Umbilical cord (tissue), 2 donors: ENCODE measurements around the gene GSK3A. TPM values are rescaled to one million over a fixed set of nuclear protein-coding genes. Genes with fewer than 3 reads are reported as not detected.
"Not testable (repeated sequence)": the region's sequence is repeated elsewhere in the genome, so short reads cannot be mapped to it uniquely, and the experiment has no call there.

ENCODE experiments used
- DNase-seq: peaks from one replicate; pipeline ENCODE4 v3.0.0-alpha.2; 2015; ENCODE audit warnings: low spot score
- total RNA-seq: library from RNA; depleted of rRNA; stranded (reverse); fragments of >200 nt; gene quantifications from one replicate; pipeline ENCODE4 v1.2.3, GENCODE V29; 2014; ENCODE audit warnings: low replicate concordance; ENCODE audit not compliant: insufficient read depth

The GSK3A gene
- total RNA-seq, 1 donor from 2014 or later = 7.2 TPM

GRCh38 chr19:42268704-42269477 lies 26.5 kb upstream of the GSK3A start, which contains the start of gene CIC:
Gene CIC, plus strand, starts transcription at chr19:42269252. Its CDS starts 2,532 bp downstream, at chr19:42271784.
- DNase-seq = peak; percentile 100

DNA sequence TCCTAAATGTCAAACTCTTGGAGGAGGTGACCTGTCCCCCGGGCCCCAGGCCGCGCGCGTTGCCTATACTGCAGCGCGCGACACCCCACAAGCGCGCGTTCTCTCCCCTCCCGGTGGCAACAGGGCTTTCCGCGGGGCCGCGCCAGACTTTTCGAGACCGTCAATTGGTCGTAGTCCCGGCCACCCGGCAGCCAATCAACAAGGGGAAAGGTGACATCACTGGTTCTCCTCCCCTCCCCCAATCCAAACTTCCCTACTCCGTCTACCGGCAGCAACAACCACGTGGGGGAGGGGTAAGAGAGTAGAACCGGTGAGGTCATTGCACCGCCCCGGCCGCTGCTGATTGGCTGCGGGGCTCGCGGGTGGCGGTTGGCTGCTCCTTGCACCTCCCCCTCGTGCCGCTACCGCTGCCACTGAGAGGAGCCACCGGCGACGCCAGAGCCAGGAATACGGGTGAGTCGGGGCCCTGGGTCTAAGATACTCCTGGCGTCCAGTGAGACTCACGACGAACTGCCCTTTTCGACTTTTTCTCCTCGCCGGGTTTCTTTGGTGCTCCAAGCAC lies 25.8 kb upstream of the GSK3A start:
- peak; percentile 100 for DNase-seq

DNA sequence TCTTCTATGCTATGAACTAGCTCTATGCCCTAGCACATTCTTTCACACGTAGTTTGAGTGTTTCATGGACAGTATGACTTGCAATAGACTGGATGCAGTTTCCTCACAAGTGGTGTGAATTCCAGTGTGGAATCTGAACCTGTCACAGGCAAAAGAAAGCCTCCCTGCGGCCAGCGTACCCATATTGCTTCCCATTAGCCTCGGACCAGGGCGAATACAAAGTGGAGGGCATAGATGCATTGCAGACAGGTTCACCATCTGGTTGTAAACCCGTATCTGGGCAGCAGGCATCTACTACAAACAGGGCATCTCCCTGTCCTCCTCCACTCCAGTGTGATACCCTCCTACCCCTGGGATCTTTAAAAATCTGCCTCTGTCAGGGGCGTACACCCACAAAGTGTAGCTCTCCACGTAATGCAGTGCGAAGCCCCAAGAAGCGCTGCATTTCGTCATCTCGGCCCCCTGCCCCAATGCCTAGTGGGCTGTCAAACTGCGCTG lies 25.3 kb upstream of the GSK3A start:
- DNase-seq = no peak

DNA sequence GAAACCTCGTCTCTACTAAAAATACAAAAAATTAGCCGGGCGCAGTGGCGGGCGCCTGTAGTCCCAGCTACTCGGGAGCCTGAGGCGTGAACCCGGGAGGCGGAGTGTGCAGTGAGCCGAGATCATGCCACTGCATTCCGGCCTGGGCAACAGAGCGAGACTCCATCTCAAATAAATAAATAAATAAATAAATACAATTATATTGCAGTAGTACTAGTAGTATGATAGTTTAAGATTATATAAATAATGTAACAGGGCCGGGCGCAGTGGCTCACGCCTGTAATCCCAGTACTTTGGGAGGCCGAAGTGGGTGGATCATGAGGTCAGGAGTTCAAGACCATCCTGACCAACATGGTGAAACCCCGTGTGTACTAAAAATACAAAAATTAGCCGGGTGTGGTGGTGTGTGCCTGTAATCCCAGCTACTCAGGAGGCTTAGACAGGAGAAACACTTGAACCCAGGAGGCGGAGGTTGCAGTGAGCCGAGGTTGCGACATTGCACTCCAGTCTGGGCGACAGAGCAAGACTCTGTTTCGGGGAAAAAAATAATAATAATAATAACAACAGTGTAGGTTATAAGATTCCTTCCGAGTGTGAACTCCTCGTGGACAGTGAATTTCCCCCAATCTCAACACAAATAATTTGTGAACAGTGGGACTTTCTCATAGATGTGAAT lies 24.7 kb upstream of the GSK3A start:
- not testable (repeated sequence) for DNase-seq

DNA sequence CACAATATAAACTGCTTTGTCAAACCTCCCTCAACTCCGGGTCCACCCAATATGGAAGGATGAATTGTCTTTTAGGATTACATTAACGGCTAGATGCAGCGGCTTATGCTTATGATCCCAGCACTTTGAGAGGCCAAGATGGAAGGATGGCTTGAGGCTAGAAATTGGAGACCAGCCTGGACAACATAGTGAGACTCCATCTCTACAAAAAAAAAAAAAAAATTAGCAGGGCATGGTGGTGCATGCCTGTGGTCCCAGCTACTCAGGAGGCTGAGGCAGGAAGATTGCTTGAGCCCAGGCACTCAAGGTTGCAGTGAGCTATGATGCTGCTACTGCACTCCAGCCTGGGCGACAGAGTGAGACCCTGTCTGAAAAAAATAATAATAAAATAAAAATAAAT lies 23.7 kb upstream of the GSK3A start:
- DNase-seq = not testable (repeated sequence)

- DNase-seq = no peak
Measured at GRCh38 chr19:42261763-42262162, 19.4 kb upstream of the GSK3A start.

- not testable (repeated sequence) for DNase-seq
Measured at GRCh38 chr19:42257842-42258241, 15.4 kb upstream of the GSK3A start.

DNA sequence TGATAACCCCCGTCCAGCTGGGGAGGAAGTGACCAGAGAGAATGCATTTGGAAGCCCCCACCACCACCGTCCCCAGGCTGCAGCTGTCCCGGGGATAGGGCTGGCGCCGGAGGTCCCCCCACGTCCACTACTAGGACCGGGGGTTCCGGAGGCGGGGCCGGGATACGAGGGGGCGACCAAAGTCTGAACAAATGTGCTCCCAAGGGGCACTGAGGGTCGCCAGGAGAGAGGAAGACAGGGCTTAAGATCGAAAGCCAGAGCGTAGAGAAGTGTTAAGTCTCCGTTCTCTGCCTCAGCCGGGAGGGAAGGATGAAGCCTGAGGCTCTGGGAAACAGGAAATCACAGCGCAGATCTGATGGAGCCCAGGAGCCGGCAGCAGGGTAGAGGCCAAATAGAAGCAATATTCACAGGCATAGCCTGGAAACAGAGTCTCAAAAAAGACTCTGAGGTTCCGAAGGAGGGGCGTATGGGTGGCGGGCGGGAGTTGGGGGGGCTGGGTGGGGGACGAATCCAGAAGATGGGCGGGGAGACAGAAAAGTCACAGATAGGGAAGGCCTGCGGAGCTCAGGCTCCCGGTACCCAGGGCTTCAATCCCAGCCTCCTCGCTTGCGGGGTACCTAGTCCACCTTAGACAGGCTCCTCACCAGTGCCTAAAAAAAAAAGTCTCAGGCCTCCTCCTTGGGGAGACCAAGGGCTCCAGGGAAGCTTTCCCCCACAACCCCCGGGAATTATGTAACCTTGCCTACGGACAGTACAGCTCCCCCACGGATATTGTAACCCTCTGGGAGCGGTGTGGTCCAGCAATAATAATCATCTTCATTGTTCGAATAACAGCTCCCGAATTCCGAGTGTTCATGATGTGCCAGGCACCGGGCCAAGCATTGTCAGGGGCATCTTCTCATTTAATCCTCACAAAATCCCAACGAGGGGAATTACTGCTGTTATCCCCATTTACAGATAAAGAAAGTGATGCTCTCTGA lies 13.7 kb upstream of the GSK3A start:
- peak; percentile 81 for DNase-seq

DNA sequence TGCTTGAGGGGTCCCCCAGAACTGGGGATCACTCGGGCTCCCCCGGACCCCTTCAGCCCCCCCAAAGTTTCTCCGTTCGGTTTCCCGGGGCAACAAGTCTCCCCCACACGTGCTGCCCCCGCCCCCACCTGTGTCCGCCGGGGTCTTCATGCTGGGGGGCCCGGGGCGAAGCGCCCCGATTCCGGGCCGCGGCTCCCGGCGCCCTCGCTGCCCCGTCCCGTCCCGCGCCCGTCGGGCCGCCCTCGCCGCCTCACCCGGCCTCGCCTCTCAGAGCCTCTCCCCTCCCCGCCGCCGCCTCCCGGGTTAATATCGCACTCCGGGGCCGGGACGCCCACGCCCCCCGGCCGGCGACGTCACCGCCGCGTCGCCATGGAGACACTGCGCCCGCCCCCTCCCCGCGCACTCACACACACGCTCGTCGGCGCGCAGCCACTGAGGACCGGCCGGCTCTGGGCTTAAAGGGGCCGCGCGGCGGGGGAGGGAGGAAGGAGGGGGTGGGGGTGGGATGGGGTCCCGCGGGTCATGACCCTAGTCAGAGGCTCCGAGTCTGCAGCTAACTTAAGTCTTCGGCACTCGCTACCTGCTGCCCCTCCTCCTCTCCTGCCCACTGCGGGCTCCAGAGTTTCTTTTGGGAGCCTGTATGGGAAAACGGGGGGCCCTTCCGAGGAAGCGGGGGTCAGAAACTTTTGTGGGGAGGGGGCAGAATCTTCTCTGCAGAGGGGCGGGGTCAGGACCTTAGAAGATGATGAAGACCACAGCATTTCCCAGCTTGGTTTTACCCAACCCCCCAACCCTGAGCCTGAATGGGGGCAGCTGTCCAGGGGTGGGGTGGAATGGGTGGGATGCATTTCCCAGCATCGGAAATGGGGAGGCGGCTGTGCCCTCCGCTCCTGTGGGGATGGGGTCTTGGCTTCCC lies 12.7 kb upstream of the GSK3A start, which contains the start of gene ERF:
TSS of gene ERF (minus strand) at position 279 of the 916 bp plus-strand sequence. CDS start at position 150, 129 bp downstream.
- peak; percentile 93 for DNase-seq

DNA sequence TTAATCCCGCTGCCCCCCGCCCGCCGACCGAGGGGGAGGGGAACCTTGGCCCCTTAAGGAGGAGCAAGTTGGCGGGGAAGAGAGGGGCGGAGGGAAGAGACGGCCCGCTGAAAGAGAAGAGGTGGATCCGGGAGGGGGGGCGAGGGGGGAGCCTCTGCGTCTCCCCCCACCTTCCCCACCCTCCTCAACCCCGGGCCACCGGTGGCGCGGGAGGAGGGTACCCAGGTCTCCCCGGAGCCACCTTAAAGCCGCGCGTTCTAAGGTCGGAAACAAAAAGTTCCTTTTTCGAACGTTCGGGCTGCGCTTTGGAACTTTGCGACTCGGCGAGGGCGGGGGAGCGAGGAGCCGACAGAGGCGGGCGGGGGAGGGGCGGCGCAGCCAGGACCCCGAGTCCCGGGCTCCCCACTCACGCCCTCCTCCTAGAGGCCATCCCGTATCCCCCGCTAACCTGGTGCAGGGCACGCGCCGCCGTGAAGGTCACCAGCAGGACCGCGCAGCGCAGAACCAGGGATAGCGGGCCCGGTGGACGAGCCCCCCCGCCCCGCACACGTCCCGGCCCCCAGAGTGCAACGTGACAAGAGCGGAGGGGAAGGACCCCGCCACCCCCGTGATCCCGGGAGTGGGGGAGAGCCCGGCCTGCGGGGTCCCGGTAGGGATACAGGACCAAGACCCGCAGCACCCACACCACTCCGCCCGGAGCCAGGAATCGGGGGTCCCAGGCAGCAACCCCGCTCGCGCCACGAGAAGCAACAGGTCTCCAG lies 11.9 kb upstream of the GSK3A start:
- DNase-seq = peak; percentile 84

DNA sequence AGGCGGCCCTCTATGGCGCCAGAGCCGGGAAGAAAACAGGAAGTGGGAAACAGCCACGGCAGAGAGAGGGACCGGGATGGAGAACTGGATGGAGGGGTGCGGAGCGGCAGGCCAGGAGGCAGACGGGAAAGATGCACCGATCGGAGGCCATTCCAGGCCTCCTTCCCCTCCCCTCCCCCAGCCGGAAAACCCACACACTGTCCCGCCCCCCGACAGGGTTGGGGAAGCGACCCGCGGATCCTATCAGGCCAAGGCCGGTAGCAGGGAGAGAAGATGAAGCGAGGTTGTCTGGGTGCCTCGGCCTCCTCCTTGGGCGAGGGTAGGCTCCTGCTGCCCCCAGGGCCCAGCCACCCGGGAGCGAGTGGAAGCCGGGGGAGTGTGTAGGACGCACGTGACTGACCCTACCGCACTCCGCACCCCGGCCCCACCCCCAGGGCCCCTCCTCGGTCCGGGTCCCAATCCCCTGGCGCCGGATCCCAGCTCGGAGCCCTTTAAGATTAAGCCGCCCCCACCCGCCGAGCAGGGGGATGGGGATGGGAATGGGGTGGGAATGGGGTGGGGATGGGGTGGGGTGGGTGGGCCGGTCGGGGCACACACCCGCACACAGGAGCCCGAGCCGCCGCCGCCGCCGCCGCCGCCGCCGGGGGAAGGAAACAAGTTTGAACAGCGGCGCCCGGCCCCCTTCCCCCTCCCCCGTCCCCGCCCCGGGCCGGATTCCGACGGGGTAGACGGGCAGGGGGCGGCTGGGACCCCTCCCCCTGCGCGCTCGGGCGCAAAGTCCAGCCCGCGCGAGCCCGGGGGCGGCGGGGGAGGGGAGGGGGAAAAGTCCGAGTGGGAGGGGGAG lies 11.1 kb upstream of the GSK3A start:
- DNase-seq = peak; percentile 67

DNA sequence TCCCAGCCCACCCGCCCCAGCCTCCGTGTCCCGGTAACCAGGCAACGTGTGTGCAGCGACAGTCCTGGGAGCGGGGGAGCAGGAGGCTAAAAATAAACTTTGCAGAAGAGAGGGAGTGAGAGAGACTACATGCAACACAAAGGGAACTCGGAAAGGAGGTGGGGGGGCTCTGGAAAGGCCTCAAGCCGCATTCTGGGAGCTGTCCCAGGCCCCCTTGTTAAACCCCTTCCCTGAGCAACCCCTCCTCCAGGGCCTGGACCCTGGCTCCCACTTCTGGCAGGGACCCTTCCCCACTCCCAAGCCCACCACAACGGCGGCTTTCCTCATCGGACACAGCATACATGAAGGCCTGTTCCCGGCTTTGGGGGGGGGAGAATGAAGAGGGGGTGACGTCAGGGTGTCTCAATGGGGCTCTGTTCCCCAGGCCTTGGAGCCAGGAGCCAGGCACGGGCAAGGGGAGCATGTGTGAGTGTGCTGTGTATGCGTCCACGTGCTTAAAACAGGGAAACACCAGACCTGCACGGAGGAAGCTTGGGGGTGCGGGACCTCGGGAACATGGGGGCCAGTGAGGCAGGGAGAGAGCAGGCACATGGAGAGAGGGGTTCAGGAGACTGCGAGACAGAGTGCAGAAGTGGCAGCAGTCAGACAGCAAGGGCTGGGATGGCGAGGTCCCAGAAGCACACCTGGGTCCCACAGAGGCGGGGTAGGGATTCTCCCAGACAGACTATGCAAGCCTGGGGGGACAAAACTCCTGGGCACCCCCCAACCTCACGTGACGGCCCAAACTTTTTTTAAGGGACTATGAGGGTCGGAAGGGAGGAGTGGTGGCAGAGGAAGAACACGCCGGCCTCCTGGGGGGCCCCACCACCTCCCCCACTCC lies 10.2 kb upstream of the GSK3A start:
- peak; percentile 65 for DNase-seq

GRCh38 chr19:42251572-42252358 lies 9.4 kb upstream of the GSK3A start:
- DNase-seq = no peak

DNA sequence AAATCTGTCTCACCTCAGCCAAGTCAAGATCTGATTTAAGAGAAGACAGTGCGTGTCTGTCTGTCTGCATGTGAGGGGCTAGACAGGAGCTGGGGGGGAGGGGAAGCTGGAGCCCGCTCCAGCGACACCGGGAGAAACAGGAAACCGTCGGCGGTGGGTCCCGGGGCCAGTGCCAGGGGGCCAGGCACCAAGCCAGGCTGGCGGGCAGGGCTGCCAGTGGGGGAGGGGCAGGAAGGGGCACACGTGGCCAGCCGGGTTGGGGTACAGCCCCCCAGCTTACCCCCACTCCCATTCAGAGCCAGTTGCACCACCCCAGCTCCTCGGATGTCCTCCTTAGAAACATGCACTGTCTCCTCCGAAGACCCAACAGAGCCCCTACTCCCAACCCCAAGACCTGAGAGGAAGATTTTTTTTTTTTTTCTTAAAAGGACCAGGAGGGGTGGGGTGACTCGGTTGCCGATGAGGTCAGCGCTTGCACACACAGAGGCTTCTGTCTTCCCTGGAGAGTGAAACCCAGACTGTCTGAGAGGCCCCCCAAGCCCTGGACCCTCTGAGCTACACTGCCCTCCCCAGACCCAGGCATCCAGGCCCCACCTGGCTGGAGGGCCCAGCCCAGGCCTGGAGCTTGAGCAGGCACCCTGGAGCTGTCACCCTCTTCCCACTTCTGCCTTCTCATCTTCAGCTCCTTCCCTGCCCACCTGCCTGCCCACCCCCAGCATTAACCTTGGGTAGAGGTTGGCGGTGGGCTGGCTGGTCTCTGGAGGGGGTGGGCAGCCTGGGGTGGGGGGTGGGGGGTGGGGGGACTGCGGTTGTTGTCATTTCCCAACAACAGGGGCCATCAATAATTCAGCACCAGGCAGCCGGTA lies 8.5 kb upstream of the GSK3A start:
- peak; percentile 28 for DNase-seq

- no peak for DNase-seq
Measured at GRCh38 chr19:42250183-42250665, 7.8 kb upstream of the GSK3A start.
